K562 (cell line): ENCODE results near the gene IRF1. TPM values are rescaled to one million over a fixed set of nuclear protein-coding genes. Genes with fewer than 3 reads are reported as not detected.

Experiments used
- ARID4B ChIP-seq: sonication (generic); formaldehyde crosslinking; IDR thresholded peaks from 2 replicates; pipeline ENCODE4 v1.8.0; 2022; ENCODE audit warnings: mild to moderate bottlenecking, missing genetic modification reagents
- CBX1 ChIP-seq: sonication (generic); IDR thresholded peaks from 2 replicates; pipeline ENCODE4 v1.6.1; 2016; ENCODE audit warnings: antibody characterized with exemption, low read depth, mild to moderate bottlenecking
- E2F5 ChIP-seq: sonication (generic); formaldehyde crosslinking; IDR thresholded peaks from 2 replicates; pipeline ENCODE4 v1.8.0; 2022; ENCODE audit warnings: mild to moderate bottlenecking, missing genetic modification reagents
- HEY1 ChIP-seq: fragments of 250-450 bp; sonication (Bioruptor Pico); IDR thresholded peaks from 2 replicates; pipeline ENCODE4 v1.5.0; 2020; ENCODE audit warnings: mild to moderate bottlenecking, moderate library complexity, borderline replicate concordance
- NEUROD1 ChIP-seq: fragments of 150-350 bp; IDR thresholded peaks from 2 replicates; pipeline ENCODE4 v1.6.1; 2014; ENCODE audit warnings: borderline replicate concordance, low read length, low read depth; ENCODE audit not compliant: partially characterized antibody
- RFX1 ChIP-seq: fragments of 450-650 bp; IDR thresholded peaks from 2 replicates; pipeline ENCODE4 v1.6.1; 2016; ENCODE audit warnings: mild to moderate bottlenecking, moderate library complexity
- ZBTB40 ChIP-seq, 2 experiments: fragments of 450-650 bp in 1 of 2; sonication (generic) in 1 of 2; formaldehyde crosslinking in 1 of 2; IDR thresholded peaks; 2 replicates each; pipeline versions ENCODE4 v1.7.1 to v1.9.0; 2016 to 2022; ENCODE audit warnings: inconsistent platforms in 1 of 2, mild to moderate bottlenecking in 1 of 2, missing genetic modification reagents in 1 of 2
- ZNF121 ChIP-seq: sonication (generic); formaldehyde crosslinking; conservative IDR thresholded peaks from 2 replicates; pipeline ENCODE4 v1.8.0; 2022; ENCODE audit warnings: missing genetic modification reagents
- ZNF280B ChIP-seq: fragments of 250-450 bp; sonication (Bioruptor Pico); IDR thresholded peaks from 2 replicates; pipeline ENCODE4 v1.5.1; 2021; ENCODE audit warnings: mild to moderate bottlenecking
- polyA plus RNA-seq, 8 experiments: library from polyadenylated mRNA; depleted of rRNA in 4 of 8; stranded (reverse) in 5 of 8; unstranded in 3 of 8; fragments of >200 nt; fragmentation: Nextera tagmentation in 2 of 8; fragmentation: Illumina TruSeq in 1 of 8; extraction: Ambion mirVana in 2 of 8; extraction: Trizol in 1 of 8; gene quantifications; 2 replicates each; pipeline versions ENCODE4 v1.2.1 to v1.2.3, GENCODE V29; 2011 to 2014; ENCODE audit warnings: inconsistent platforms in 1 of 8, missing spikeins in 1 of 8
- total RNA-seq, 7 experiments: library from RNA; depleted of rRNA in 6 of 7; stranded (reverse); fragments of >200 nt in 6 of 7; fragmentation: Illumina TruSeq in 2 of 7; extraction: Trizol in 2 of 7; gene quantifications; 2 replicates each; pipeline versions ENCODE4 v1.2.1 to v1.2.3, GENCODE V29; 2011 to 2021; ENCODE audit warnings: low replicate concordance in 1 of 7

IRF1 gene
- total and polyA plus RNA-seq, 9 of the 15 experiments (the other 6 are each of a cell fraction or from before 2014, with no cell fraction given) = 1.1 to 12.3 (median 5.9) TPM

GRCh38 chr5:132496631-132497487 lies 6.3 kb upstream of the IRF1 start (continued):
- TF ChIP-seq E2F5 (CRISPR knock-in tag) (no peak), ARID4B (CRISPR knock-in tag) (peak; percentile 65), ZBTB40 (IDR thresholded peaks at IDR 0.05) (0 out of 2 replicates have a peak, but pooled peaks have one; percentile 44), ZBTB40 (CRISPR knock-in tag; IDR thresholded peaks at IDR 0.05) (no peak), HEY1 (CRISPR knock-in tag) (no peak), RFX1 (no peak), CBX1 (peak; percentile 35), NEUROD1 (no peak), ZNF121 (CRISPR knock-in tag) (no peak), ZNF280B (CRISPR knock-in tag) (no peak)
